Fibroblast of skin of back (primary cell): ENCODE results near the gene PHF21B.

Experiments
- DNase-seq: peaks from one replicate; pipeline ENCODE4 v3.0.0-alpha.2; 2013

Gene PHF21B

GRCh38 chr22:44838316-44839016, 171.3 kb downstream of the PHF21B start:
- DNase-seq: no peak

GRCh38 chr22:44837481-44837880, 172.3 kb downstream of the PHF21B start:
- DNase-seq: peak; percentile 6

GRCh38 chr22:44834065-44834464, 175.7 kb downstream of the PHF21B start:
- no peak for DNase-seq

DNA sequence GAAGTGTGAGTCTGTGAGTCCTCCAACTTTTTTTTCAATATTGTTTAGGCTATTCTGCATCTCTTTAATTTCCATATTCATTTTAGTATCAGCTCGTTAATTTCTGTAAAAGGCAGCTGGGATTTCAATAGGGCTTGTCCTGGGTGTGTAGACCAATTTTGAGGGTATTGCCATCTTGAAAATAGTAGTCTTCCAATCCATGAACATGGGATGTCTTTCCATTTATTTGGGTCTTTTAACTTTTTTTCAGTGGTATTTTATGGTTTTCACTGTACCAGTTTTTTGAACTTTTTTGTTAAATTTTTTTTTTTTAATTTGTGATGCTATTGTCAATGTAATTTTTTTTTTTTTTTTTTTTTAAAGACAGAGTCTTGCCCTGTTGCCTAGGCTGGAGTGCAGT, 177.9 kb downstream of the PHF21B start:
- DNase-seq: no peak
